ENCODE results near the gene FPR2. TPM values are rescaled to one million over a fixed set of nuclear protein-coding genes. Genes with fewer than 3 reads are reported as not detected.

The FPR2 gene
- total and polyA plus RNA-seq, 2 experiments from 2014 or later = not detected

GRCh38 chr19:51797480-51797879 is 36.5 kb downstream of the FPR2 start:
- ATAC-seq = no peak
- H3K27ac ChIP-seq (ENCODE audit: low read depth) = no peak overlapping the region
- Mint-ChIP-seq H3K36me3 (ENCODE audit: low read depth) (peaks cover 10% of the 10 kb centered on the region; the same call in 2 of the 3 replicates), H3K27me3 (ENCODE audit: insufficient read depth, low read depth, poor library complexity) (peaks cover 9% of the 10 kb centered on the region), H3K27ac (no peak overlapping the region), H3K9me3 (peaks cover 76% of the 10 kb centered on the region), H3K4me3 (no peak overlapping the region), H3K4me1 (no peaks in the 10 kb centered on the region)
- H3K36me3 ChIP-seq (ENCODE audit: insufficient read depth) = no peaks in the 10 kb centered on the region
- H2AFZ ChIP-seq = no peak overlapping the region
- peaks cover 8% of the 10 kb centered on the region; the same call in 1 of the 2 replicates for H3K9me2 ChIP-seq (ENCODE audit: insufficient read depth)
- H4K20me1 ChIP-seq (replicated peaks; ENCODE audit: insufficient read depth) = no peaks in the 10 kb centered on the region
- TF ChIP-seq REST (IDR thresholded peaks at IDR 0.05; ENCODE audit: unreplicated experiment) (no peak), POLR2AphosphoS5 (IDR thresholded peaks at IDR 0.05; ENCODE audit: low read depth) (no peak), CTCF (conservative IDR thresholded peaks at IDR 0.05; ENCODE audit: low read depth in 2 of 2) (no peak), NANOG (IDR thresholded peaks at IDR 0.05; ENCODE audit: borderline replicate concordance) (no peak), ZNF462 (CRISPR knock-in tag; IDR thresholded peaks at IDR 0.05) (no peak), ZNF114 (CRISPR knock-in tag; IDR thresholded peaks at IDR 0.05) (no peak), ETS1 (IDR thresholded peaks at IDR 0.05) (no peak), STAT1 (IDR thresholded peaks at IDR 0.05; ENCODE audit: unreplicated experiment) (no peak), EZH2phosphoT487 (IDR thresholded peaks at IDR 0.05; ENCODE audit: unreplicated experiment) (no peak), ZNF331 (CRISPR knock-in tag; IDR thresholded peaks at IDR 0.05; ENCODE audit: low read depth) (no peak), JUNB (IDR thresholded peaks at IDR 0.05; ENCODE audit: unreplicated experiment) (no peak), CREB1 (CRISPR knock-in tag; IDR thresholded peaks at IDR 0.05; ENCODE audit: low read depth) (no peak), EZH2 (IDR thresholded peaks at IDR 0.05; ENCODE audit: low read depth, unreplicated experiment) (no peak)
- no peaks in the 10 kb centered on the region for H3K27me3 ChIP-seq (ENCODE audit: insufficient read depth)
- no peaks in the 10 kb centered on the region for H3F3A ChIP-seq (replicated peaks; ENCODE audit: low read depth)
- H3K4me2 ChIP-seq = no peak overlapping the region
- no peak for DNase-seq (ENCODE audit: low spot score)
- no peaks in the 10 kb centered on the region for H3K4me1 ChIP-seq (ENCODE audit: insufficient read depth)
- no peaks in the 10 kb centered on the region for H3K79me2 ChIP-seq (replicated peaks; ENCODE audit: insufficient read depth)
- no peak overlapping the region for H3K4me3 ChIP-seq
